GM21367 (cell line): Measurements from ENCODE around the gene HCN1.

Experiments used
- ATAC-seq: cut with Tn5 transposase; IDR thresholded peaks from one replicate; pipeline ENCODE4 v1.9.1; 2021; ENCODE audit not compliant: unreplicated experiment

HCN1 gene

GRCh38 chr5:45696206-45696836 is at the start of gene HCN1:
HCN1 (minus strand) TSS chr5:45696380.
- peak; percentile 70 for ATAC-seq

- no peak for ATAC-seq
Observed at GRCh38 chr5:45741110-45741509, 44.9 kb upstream of the HCN1 start.

- no peak for ATAC-seq
Observed at GRCh38 chr5:45737153-45737552, 41.0 kb upstream of the HCN1 start.

- ATAC-seq = no peak
Observed at GRCh38 chr5:45725537-45725936, 29.4 kb upstream of the HCN1 start.

GRCh38 chr5:45697201-45697600 is 1.0 kb upstream of the HCN1 start:
- no peak for ATAC-seq

GRCh38 chr5:45695804-45696156 is 400 bp downstream of the HCN1 start:
- ATAC-seq = no peak

GRCh38 chr5:45694971-45695803 is 993 bp downstream of the HCN1 start:
- ATAC-seq = no peak

GRCh38 chr5:45694255-45694814 is 1.8 kb downstream of the HCN1 start:
- no peak for ATAC-seq

GRCh38 chr5:45692481-45692880 is 3.7 kb downstream of the HCN1 start:
- no peak for ATAC-seq

GRCh38 chr5:45691656-45692055 is 4.5 kb downstream of the HCN1 start:
- ATAC-seq = no peak

GRCh38 chr5:45687701-45688100 is 8.5 kb downstream of the HCN1 start:
- ATAC-seq = no peak

GRCh38 chr5:45686620-45687019 is 9.6 kb downstream of the HCN1 start:
- no peak for ATAC-seq

- no peak for ATAC-seq
Observed at GRCh38 chr5:45684118-45684517, 12.1 kb downstream of the HCN1 start.

- no peak for ATAC-seq
Observed at GRCh38 chr5:45680950-45681349, 15.2 kb downstream of the HCN1 start.

- ATAC-seq = no peak
Observed at GRCh38 chr5:45677524-45677923, 18.7 kb downstream of the HCN1 start.

GRCh38 chr5:45672271-45672670 is 23.9 kb downstream of the HCN1 start:
- no peak for ATAC-seq

- ATAC-seq = no peak
Observed at GRCh38 chr5:45648744-45649143, 47.4 kb downstream of the HCN1 start.

GRCh38 chr5:45643056-45643455 is 53.1 kb downstream of the HCN1 start:
- ATAC-seq = no peak

GRCh38 chr5:45642370-45642769 is 53.8 kb downstream of the HCN1 start:
- ATAC-seq = no peak

GRCh38 chr5:45639040-45639439 is 57.1 kb downstream of the HCN1 start:
- no peak for ATAC-seq

- ATAC-seq = no peak
Observed at GRCh38 chr5:45627076-45627656, 69.0 kb downstream of the HCN1 start.

- no peak for ATAC-seq
Observed at GRCh38 chr5:45623832-45624231, 72.3 kb downstream of the HCN1 start.
